Neural crest cell (in vitro differentiated cells): ENCODE measurements around the gene PTPN4. TPM values are rescaled to one million over a fixed set of nuclear protein-coding genes. Genes with fewer than 3 reads are reported as not detected.

ENCODE experiments used
- DNase-seq: peaks from one replicate; pipeline ENCODE4 v3.0.0; 2021; ENCODE audit warnings: low read depth, mixed read lengths, low spot score
- H3K27ac Mint-ChIP-seq: one replicate; pipeline ENCODE4 v1.8.0; 2021; ENCODE audit warnings: mild to moderate bottlenecking, mixed read lengths; ENCODE audit not compliant: unreplicated experiment
- H3K27me3 Mint-ChIP-seq: 2 replicates; pipeline ENCODE4 v1.8.0; 2021; ENCODE audit warnings: low read depth, mild to moderate bottlenecking, mixed read lengths
- H3K36me3 Mint-ChIP-seq: 2 replicates; pipeline ENCODE4 v1.8.0; 2021; ENCODE audit warnings: low read depth, mild to moderate bottlenecking, mixed read lengths
- H3K4me1 Mint-ChIP-seq: 2 replicates; pipeline ENCODE4 v1.8.0; 2021; ENCODE audit warnings: mixed read lengths
- H3K4me3 Mint-ChIP-seq: one replicate; pipeline ENCODE4 v1.8.0; 2021; ENCODE audit warnings: mild to moderate bottlenecking, mixed read lengths
- H3K9me3 Mint-ChIP-seq: 2 replicates; pipeline ENCODE4 v1.8.0; 2021; ENCODE audit warnings: mixed read lengths
- CTCF ChIP-seq: fragments of 200-600 bp; sonication (generic); conservative IDR thresholded peaks from 2 replicates; pipeline ENCODE4 v1.5.0; 2021; ENCODE audit warnings: antibody characterized with exemption, mild to moderate bottlenecking
- total RNA-seq: library from RNA; stranded (reverse); gene quantifications from 2 replicates; pipeline ENCODE4 v1.2.1, GENCODE V29; 2021

The PTPN4 gene
- total RNA-seq, 1 donor from 2014 or later, result 39.3 TPM

DNA sequence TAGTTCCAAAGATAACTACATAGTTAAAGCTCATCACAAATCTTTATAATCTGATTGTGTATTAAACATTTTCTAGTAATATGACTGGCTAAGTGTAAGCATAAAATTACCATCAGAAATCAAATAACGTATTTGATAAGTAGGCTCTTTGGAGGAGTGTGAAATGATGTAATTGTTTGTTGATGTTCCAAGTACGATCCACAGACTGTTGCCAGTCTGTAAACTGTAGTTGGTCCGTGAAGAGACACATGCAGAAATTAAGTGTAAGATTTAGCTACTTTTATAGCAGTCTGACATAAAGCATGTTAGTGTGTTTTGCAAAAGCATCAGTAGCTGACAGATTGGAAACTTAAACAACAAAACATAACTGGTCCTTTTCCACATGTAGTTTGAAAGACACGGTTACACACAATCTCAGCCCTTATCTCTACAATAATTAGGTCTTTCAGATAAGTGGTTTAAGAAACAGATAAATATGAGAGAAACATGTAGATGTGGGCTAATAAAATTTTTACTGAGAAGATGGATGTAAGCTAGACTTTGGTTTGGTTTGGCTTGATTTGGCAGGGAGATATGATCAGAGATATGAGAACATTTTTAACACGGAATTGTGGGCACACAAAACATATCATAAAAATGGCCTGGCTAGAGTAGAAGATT lies 138.1 kb downstream of the PTPN4 start:
- Mint-ChIP-seq H3K4me3 (no peak overlapping the region), H3K36me3 (peaks cover 16% of the 10 kb centered on the region), H3K27ac (no peak overlapping the region), H3K9me3 (no peaks in the 10 kb centered on the region), H3K27me3 (no peaks in the 10 kb centered on the region), H3K4me1 (no peaks in the 10 kb centered on the region)
- no peak for DNase-seq
- no peak for TF ChIP-seq CTCF

DNA sequence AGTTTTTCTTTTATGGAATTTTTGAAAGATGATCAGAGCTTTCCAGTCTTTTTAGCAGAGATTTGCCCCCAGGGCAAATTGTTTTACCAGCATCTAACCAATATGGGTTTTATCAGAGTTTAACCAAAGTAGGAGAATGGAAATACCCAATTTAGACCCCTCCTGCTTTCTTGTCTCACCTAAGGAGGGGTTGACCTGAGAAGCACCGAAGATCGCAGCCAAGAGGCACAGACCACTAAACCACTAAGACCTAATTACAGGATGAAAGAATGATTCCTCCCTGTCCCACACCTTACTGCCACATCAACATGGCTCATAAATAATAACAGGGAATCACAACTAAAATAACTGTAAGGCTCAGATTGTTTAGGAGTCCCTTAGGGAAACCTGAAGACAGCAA lies 141.3 kb downstream of the PTPN4 start:
- H3K27me3 Mint-ChIP-seq, result no peaks in the 10 kb centered on the region
- no peak for DNase-seq
- H3K4me3 Mint-ChIP-seq, result no peak overlapping the region
- H3K4me1 Mint-ChIP-seq, result no peaks in the 10 kb centered on the region
- TF ChIP-seq CTCF, result no peak
- peaks cover 3% of the 10 kb centered on the region for H3K9me3 Mint-ChIP-seq
- H3K27ac Mint-ChIP-seq, result no peak overlapping the region
- peaks cover 39% of the 10 kb centered on the region for H3K36me3 Mint-ChIP-seq

DNA sequence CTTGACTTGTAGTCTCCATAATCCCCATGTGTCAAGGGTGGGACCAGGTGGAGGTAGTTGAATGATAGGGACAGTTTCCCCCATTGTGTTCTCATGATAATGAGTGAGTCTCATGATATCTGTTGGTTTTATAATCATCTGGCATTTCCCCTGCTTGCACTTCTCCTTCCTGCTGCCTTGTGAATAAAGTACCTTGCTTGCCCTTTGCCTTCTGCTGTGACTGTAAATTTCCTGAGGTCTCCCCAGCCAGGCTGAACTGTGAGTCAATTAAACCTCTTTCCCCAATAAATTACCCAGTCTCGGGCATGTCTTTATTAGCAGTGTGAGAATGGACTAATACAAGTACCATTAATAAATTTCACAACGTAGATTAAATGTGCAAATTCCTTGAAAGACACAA lies 150.8 kb downstream of the PTPN4 start:
- Mint-ChIP-seq H3K36me3 (peaks cover 47% of the 10 kb centered on the region), H3K27ac (no peak overlapping the region), H3K4me1 (no peaks in the 10 kb centered on the region), H3K4me3 (no peak overlapping the region), H3K9me3 (peaks cover 8% of the 10 kb centered on the region), H3K27me3 (no peaks in the 10 kb centered on the region)
- TF ChIP-seq CTCF, result no peak
- DNase-seq, result no peak

GRCh38 chr2:119914266-119914665 lies 154.5 kb downstream of the PTPN4 start:
- no peak for TF ChIP-seq CTCF

GRCh38 chr2:119921825-119922224 lies 162.1 kb downstream of the PTPN4 start:
- no peak for DNase-seq
- H3K4me3 Mint-ChIP-seq, result no peak overlapping the region
- H3K4me1 Mint-ChIP-seq, result no peaks in the 10 kb centered on the region
- no peaks in the 10 kb centered on the region for H3K9me3 Mint-ChIP-seq
- no peaks in the 10 kb centered on the region for H3K36me3 Mint-ChIP-seq
- no peak for TF ChIP-seq CTCF
- H3K27me3 Mint-ChIP-seq, result no peaks in the 10 kb centered on the region
- no peak overlapping the region for H3K27ac Mint-ChIP-seq

More at GRCh38 chr2:119914266-119914665, 154.5 kb downstream of the PTPN4 start:
- Mint-ChIP-seq H3K4me3 (no peak overlapping the region), H3K36me3 (peaks cover 21% of the 10 kb centered on the region), H3K9me3 (peaks cover 6% of the 10 kb centered on the region), H3K4me1 (no peaks in the 10 kb centered on the region), H3K27me3 (no peaks in the 10 kb centered on the region), H3K27ac (no peak overlapping the region)
- no peak for DNase-seq
